HG03520 (cell line): ENCODE data around the gene LACTB.
"Not testable (repeated sequence)": the region's sequence is repeated elsewhere in the genome, so short reads cannot be mapped to it uniquely, and the experiment has no call there.

Source experiments
- ATAC-seq: cut with Tn5 transposase; IDR thresholded peaks from one replicate; pipeline ENCODE4 v1.9.1; 2021; ENCODE audit warnings: mild to moderate bottlenecking, moderate library complexity; ENCODE audit not compliant: unreplicated experiment

LACTB gene

DNA sequence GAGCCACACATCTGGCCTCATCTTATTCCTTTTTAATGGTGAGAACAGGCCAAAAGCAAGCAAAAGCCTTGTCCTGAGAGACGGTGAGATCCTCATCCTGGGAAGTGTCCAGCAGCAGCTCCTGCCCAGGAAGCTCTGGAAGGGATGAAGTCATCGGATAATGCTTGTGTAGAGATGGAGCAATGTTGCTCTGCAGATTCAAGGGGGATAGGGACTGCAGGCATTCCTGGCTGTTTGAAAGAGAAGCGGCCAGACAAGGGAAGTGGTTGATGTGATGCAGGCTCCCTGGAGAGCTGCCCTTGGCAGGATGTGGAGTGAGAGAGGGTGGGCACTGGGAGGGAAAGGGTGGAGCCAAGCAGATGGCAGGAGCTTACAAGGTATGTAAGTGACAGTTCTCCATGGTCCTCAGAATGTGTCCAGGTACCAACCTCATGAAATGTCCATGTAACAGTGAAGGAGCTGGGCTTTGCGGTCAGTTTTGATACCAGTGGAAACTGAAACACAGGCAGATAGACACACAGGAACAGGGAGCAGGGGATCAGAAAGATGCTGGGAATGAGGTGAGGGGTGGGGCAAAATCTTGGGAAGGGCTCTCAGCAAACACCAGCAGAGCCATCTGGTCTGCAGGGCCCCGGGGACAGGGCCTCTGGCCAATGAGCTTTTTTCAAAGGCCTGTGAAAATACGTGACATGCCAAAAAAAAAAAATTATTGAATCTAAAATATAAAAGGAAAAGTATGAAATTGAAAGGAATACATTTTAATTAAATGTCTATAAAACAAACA lies 32.2 kb upstream of the LACTB start:
- ATAC-seq: no peak

DNA sequence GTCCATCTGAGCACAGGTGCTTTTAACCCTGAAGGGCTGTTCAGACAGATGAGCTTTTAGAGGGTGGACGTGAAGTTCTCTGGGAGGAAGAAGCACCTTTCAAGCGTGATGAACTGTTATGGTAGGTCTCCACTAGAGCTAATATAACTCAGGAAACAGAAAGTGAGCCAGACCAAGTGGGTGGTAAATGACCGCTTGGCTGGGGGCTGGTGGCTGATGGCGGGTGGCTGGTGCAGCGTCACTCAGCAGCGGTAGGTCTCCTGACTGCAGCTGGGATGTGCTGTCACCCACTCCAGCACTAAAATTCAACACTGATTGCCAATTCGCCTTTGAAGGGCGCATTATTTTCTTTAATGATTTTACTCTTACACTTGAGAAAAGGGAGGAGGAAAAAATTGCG lies 31.2 kb upstream of the LACTB start:
- no peak for ATAC-seq

DNA sequence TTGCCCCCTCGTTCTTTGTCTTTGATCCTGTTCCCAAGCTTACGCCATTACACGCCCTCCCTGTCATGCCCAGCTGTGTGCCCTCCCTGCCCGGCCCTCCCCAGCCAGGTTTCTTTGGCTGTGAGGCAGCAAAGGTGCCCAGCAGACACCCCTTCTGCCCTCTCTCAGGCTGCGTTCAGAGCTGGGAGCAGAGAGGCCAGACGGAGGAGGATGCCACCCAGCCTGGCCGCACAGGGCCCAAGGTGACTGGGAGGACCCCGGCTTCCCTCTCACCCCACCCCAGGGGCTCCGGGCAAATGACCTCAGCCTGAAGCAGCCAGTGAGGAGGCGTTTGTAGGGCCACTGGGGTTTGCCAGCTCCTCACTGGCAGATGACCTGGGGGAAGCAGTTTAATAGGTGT lies 30.8 kb upstream of the LACTB start:
- no peak for ATAC-seq

DNA sequence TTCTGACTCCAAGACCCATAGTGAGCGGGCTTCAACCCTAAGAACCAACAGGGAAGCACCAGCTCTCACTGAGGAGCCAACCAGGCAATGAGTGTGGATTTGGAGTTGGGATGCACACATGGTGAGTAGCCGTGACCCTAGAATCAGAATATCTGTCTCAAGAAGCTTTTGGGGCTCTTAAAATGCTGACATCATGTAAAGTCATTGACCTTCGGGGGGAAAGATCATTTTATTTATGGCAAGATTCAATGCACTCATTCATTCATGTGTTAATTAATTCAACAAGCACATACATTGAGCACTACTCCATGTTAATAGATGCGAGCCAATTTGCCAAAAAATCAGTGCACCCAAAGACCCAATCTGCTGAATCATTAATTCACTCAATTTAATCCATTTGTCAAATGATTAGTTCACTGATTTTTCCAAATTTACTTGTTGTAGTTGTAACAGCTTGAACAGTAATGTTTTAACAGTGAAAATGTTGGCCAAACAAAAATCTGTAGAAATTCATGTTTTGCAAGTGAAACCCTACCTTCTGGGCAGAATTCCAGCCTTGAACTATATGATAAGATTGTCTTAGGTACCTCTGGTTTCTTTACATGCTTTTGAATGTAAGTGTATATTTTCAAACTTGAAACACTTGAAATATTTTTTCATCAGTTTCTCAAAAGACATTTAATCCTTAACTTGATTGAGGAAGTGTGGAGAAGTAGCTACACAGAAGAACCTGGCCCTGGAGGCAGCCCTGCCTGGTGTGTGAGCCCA lies 29.8 kb upstream of the LACTB start:
- ATAC-seq: no peak

DNA sequence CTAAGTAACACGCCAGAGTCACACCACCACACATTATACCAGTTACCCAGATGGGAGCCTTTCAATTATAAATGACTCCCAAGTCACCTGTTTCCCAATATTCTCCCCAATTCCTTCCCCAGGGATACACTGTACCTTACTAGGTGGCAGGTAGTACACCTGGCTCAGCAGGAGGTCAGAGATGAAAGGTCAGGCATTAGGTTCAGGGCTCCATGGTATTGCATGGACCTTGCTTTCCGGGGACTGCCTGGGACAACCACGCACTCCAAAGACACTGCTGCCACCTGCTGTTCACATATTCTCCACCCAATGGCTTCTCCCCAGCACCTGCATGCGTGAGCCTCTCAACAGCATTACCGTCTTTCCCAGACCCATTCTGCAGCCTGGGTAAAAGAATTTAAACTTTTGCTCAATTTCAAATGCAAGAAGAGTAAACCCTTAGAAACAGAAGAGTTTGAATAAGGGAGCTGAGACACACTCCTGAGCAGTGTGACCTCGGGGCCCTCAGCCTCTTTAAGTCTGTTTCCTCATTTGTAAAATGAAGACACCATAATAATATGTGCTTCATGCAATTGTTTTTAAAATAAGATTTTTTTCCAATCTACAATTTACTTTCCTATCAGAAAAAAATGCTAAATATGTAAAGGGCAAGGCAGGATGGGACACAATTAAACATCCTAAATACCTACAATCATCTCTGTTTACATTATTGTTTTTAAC lies 28.0 kb upstream of the LACTB start:
- ATAC-seq: no peak

DNA sequence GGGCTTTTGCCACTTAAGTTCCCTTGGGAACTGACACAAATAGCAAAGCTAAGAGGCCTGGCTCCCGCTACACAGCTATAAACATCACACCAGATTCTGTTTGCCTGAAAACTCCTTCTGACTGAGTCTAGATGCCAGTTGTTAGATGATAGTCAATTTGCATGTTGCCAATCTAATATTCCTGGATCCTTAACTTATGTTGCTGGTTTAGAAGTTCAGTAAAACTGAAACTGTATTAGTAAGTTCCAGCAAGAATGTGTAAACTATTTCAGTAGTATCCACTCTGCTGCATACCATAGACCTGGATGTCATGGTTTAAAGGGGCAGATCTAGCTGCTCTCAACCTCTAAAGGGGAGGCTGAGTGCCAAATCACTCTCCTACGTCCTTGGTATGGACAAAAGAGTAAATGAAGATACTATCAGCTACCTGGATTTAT lies 27.1 kb upstream of the LACTB start:
- ATAC-seq: no peak

DNA sequence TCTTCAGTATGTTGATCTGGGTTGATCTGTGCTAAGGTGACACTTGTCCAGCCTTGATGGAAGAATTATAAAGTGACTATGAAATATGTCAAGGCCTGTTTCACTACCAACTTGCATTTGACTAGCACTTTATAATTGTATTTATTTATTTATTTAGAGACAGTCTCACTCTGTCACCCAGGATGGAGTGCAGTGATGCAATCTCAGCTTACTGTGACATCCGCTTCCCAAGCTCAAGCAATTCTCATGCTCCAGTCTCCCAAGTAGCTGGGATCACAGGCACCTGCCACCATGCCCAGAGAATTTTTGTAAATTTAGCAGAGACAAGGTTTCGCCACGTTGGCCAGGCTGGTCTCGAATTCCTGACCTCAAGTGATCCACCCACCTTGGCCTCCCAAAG lies 25.5 kb upstream of the LACTB start:
- no peak for ATAC-seq

DNA sequence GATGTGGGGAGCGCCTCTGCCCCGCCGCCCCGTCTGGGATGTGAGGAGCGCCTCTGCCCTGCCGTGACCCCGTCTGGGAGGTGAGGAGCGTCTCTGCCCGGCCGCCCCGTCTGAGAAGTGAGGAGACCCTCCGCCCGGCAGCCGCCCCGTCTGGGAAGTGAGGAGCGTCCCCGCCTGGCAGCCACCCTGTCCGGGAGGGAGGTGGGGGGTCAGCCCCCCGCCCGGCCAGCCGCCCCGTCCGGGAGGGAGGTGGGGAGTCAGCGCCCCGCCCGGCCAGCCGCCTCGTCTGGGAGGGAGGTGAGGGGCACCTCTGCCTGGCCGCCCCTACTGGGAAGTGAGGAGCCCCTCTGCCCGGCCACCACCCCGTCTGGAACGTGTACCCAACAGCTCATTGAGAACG lies 22.8 kb upstream of the LACTB start:
- not testable (repeated sequence) for ATAC-seq

DNA sequence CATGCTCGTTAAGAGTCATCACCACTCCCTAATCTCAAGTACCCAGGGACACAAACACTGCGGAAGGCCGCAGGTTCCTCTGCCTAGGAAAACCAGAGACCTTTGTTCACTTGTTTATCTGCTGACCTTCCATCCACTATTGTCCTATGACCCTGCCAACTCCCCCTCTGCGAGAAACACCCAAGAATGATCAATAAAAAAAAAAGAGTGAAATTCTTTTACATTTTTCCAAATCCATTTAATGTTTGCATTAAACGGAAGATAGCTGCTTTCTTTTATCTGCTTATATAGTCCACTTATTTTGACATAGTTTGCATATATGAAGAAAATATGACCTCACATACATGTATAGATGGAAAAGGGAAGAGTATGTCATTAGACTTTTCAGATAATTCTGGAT lies 22.1 kb upstream of the LACTB start:
- not testable (repeated sequence) for ATAC-seq

DNA sequence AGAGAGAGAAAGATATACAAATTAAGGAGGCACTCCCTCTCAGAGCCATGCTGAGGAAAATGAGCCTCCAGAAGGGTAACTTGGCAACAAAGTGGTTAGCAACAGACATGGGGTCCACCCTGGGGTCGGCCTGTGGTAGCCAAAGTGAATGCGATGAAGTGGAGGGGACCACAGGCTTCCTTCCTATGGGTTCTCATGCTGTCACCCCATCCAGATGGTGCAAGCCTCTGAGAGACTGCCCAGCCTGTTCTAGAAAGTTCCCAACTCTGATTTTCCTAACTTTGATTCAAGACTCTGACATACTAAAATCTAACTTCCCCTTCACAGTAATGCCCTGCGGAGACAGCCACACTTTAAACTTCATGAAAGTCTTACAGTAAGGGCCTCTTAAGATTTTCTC lies 18.2 kb upstream of the LACTB start:
- ATAC-seq: no peak

DNA sequence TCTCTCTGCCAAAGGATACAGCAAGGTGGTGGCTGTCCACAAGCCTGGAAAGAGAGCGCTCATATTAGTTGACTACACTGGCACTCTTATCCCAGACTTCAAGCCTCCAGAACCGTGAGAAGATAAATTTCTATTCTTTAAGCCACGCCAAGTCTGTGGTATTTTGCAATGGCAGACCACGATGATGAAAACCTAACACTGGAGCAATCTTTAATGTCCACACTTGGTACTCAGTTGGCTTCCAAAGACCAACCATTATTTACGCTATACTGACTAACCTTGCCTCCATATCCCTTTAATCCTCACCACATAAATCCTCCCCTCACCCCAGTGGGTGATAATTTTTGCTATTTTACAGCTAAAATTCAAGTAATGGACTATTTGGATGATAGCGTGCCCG lies 16.9 kb upstream of the LACTB start:
- ATAC-seq: no peak

DNA sequence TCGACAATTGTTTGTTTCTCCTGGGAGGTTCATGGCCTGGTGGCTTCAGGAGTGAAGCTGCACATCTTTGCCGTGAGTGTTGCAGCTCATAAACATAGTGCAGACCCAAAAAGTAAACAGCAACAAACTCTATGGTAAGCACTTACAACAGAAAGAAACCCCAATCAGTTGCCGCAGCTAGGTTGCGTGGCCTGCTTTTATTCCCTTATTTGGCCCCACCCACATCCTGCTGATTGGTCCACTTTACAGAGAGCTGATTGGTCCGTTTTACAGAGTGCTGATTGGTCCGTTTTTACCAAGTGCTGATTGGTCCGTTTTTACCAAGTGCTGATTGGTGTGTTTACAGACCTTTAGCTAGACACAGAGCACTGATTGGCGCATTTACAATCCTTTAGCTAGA lies 16.3 kb upstream of the LACTB start:
- ATAC-seq: not testable (repeated sequence)

DNA sequence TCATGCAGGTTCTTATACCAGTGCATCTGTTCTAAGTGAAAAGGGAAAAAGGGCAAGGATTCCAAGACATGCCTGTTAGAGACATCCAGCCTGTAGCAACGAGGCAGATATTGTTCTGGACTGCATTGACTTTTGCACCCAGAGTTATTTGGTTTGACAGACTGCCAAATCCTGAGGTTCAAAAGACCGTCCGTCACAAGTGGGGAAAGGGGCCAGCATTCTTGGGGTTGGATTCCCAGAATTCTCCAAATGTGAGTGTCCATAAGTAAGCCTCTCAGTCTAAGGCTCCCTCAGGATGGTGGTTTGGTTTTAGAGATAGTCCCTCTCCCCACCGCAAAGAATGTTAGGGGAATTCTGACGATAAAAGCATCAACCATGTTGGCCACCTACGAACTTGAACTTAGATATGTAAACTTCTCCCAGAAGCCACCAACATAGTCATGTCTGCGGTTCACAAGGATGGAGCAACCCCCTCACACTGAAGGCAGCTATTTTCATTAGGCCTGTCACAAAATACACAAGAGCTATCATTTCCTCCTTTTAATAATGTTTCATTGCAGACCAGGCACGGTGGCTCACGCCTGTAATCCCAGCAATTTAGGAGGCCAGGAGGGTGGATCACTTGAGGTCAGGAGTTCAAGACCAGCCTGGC lies 13.6 kb upstream of the LACTB start:
- no peak for ATAC-seq

DNA sequence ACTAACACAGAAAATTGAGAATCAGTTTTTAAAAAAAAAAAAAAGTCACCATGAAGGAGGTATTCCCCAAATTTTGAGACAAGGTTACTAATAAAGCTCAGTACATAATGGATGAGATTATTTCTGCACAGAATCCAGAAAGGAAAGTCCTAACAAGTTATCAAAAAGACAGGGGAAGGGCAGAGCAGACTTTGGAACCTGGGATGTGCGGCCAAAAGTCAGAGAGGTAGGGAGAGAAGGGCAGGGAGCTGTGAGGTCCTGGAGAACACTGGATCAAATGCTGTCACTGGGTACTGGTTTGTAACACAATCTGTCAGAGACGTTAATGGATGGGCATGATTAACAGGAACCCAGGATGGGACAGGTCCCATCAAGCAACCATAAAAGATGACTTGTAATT lies 12.2 kb upstream of the LACTB start:
- ATAC-seq: no peak

DNA sequence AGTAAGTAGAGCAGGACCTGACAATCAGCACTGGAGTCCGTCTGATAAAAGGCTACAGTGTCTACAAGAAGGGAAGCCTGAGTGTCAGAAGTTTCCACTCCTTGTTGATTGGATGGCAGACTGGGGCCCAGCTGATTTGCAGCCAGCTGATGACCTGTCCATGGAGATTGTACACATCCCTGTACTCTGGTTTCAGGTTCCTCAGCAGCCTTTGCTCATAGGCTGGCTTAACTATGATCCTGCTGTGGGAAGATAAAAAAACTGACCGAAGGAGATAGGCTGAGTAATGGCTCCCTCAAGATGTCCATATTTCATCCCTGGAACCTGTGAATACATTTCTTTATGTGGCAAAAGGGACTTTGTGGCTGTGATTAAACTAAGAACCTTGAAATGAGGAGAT lies 11.7 kb upstream of the LACTB start:
- ATAC-seq: no peak

DNA sequence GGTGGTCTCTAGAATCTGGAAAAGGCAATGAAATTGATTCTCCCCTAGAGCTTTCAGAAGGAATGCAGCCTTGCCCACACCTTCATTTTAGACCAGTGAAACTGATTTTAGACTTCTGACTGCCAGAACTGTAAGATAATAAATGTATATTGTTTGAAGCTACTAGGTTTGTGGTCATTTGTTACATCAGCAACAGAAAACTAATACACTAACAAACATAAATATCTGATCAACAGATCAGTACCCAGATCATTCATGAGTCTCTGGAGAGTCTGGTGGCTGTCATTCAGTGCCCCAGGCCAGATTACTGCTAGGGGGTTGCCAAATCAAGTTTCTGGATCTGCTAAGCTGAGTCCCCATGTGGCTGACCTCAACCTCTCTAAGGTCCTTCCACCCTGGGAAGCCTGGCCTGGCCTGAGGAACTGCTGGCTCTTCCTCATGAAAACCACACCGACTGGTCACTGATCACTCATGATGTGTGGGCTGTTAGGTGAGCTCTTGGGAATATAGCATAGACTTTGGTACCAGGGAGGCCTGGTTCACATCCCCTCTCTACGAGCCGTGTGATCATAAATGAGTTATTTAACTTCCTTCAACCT lies 11.1 kb upstream of the LACTB start:
- ATAC-seq: no peak

DNA sequence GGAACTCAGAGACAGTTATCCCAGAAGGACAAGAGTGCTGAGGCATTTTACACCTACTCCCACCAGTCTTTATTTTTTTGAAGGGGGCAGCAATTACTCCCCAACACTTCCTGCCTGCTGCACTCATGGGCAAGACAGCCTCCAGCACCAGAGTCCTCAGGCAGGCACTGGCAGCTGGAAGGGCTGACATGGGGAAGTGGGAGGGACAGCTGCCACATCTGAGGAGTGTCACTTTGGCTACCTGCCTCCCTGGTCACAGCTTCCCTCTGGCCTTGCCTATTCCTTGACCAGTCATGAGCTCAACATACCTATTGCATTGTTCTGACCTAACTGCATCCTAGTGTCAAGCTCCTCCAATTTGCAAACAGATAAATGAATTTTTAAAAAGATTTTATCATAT lies 10.2 kb upstream of the LACTB start:
- ATAC-seq: no peak

DNA sequence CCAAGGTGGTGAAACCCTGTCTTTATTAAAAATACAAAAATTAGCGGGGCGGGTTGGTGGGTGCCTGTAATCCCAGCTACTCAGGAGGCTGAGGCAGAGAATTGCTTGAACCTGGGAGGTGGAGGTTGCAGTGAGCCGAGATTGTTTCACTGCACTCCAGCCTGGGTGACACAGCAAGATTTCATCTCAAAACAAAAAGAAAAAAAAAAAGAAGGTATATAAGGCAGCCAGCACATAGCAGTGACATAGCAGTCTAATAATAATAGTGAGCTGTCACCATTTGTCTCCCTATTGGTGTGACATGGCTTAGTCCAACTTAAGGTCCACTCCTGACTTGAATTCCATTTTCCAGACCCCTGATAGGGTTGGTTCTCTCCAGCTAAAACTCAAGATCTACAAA lies 8.8 kb upstream of the LACTB start:
- no peak for ATAC-seq

DNA sequence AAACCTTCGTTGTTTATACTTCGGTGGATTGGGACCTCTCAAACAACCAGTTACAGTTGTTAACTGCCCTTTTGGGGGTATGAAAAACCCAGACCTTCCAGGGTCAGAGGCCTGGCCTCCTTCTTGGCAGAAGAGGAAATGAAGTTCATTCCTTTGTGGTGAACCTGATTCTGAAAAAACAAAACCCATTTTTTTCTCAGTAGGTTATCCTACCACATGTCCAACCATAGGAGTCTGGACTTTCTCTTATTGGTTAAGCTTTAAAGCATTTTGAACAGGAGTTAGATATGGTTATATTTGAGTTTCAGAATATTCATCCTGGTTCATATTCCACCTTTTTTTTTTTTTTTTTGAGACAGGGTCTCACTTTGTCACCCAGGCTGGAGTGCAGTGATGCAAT lies 7.2 kb upstream of the LACTB start:
- no peak for ATAC-seq

DNA sequence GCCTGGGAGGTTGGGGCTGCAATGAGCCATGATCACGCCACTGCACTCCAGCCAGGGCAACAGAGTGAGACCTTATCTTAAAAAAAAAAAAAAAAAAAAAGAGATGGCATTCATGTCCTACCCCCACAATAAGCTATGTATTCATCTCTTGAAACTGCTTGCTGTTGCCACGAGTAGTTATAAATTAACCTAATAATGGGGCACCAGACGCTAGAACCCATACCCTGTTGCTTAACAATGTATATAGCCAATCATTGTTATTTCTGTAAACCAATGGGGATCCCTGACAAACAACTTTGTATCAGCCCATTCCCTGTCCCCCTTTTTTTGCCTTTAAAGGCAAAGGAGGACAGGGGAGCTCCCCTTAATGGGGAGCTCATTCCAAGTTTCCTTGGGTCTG lies 2.8 kb upstream of the LACTB start:
- no peak for ATAC-seq
